Measurements from ENCODE around the gene FNDC11. TPM values are rescaled to one million over a fixed set of nuclear protein-coding genes. Genes with fewer than 3 reads are reported as not detected.
"Not testable (repeated sequence)": the region's sequence is repeated elsewhere in the genome, so short reads cannot be mapped to it uniquely, and the experiment has no call there.

Gene FNDC11
- polyA plus RNA-seq, 2 of the 4 experiments (the other 2 are of a cell fraction), result 0.14 to 0.18 TPM

GRCh38 chr20:63558804-63559484, 5.0 kb downstream of the FNDC11 start:
- 96% methylated on average over 11 of the region's 14 CpGs for WGBS (ENCODE audit: missing lambda C conversion rate)
- FAIRE-seq (no peak), ATAC-seq (no peak), DNase-seq (ENCODE audit: low read depth in 1 of 2, low spot score in 1 of 2) (no peak)
- no peaks in the 10 kb centered on the region for H3K9me3 ChIP-seq
- no peak overlapping the region for H3K27ac ChIP-seq
- no peak overlapping the region for H3K4me3 ChIP-seq
- POLR2A ChIA-PET, result no interaction called here
- 0 out of 3 replicates have a peak, but pooled peaks cover 3% of the 10 kb centered on the region for H3K4me1 ChIP-seq
- no peak for TF ChIP-seq MYC (IDR thresholded peaks at IDR 0.05; ENCODE audit: borderline replicate concordance, low read length)
- TF ChIP-seq TP53 (CRISPR knock-in tag; IDR thresholded peaks at IDR 0.05), result no peak
- TF ChIP-seq SMC3 (IDR thresholded peaks at IDR 0.05), result no peak
- no peak for TF ChIP-seq CEBPB (IDR thresholded peaks at IDR 0.05)
- no peak for TF ChIP-seq RARB (CRISPR knock-in tag; IDR thresholded peaks at IDR 0.05)
- TF ChIP-seq EHF (CRISPR knock-in tag; IDR thresholded peaks at IDR 0.05), result no peak
- no peak for TF ChIP-seq HOXB5 (CRISPR knock-in tag; IDR thresholded peaks at IDR 0.05)
- TF ChIP-seq KDM1A (IDR thresholded peaks at IDR 0.05; ENCODE audit: low read depth), result no peak
- no peak for TF ChIP-seq BHLHE40 (IDR thresholded peaks at IDR 0.05; ENCODE audit: low read depth, low read length)
- no peak for TF ChIP-seq NFE2L2 (conservative IDR thresholded peaks at IDR 0.05; ENCODE audit: low read length)
- TF ChIP-seq TFCP2L1 (CRISPR knock-in tag; IDR thresholded peaks at IDR 0.05), result no peak
- no peak overlapping the region for H3K4me2 ChIP-seq
- CTCF ChIA-PET, result no interaction called here

GRCh38 chr20:63559485-63560332, 5.8 kb downstream of the FNDC11 start:
- H3K9me3 ChIP-seq; FAIRE-seq; H3K27ac ChIP-seq; ATAC-seq; H3K4me1 ChIP-seq; H3K4me3 ChIP-seq; H3K4me2 ChIP-seq; POLR2A ChIA-PET; DNase-seq (ENCODE audit: low read depth in 1 of 2, low spot score in 1 of 2): not testable (repeated sequence)
- 96% methylated on average over 10 of the region's 31 CpGs for WGBS (ENCODE audit: missing lambda C conversion rate)
- CTCF ChIA-PET, result interaction anchor here (1.3 to 7.6 kb wide), 2 partner anchors 21 to 414 kb away, joined by 4 to 49 read pairs; partner anchors contain the start of gene PTK6

GRCh38 chr20:63560333-63560805, 6.4 kb downstream of the FNDC11 start:
- FAIRE-seq, result no peak
- no peak for DNase-seq (ENCODE audit: low read depth in 1 of 2, low spot score in 1 of 2)
- POLR2A ChIA-PET, result no interaction called here
- Histone ChIP-seq H3K9me3 (no peaks in the 10 kb centered on the region), H3K4me2 (no peak overlapping the region), H3K4me1 (no peaks in the 10 kb centered on the region), H3K4me3 (no peak overlapping the region), H3K27ac (no peak overlapping the region)
- CTCF ChIA-PET, result interaction anchor here (1.3 to 7.6 kb wide), 2 partner anchors 22 to 413 kb away, joined by 4 to 49 read pairs; partner anchors contain the start of gene PTK6
- no peak for ATAC-seq
- WGBS (ENCODE audit: missing lambda C conversion rate), result 91% methylated on average over 9 of the region's 16 CpGs
- no peak for TF ChIP-seq RCOR1 (IDR thresholded peaks at IDR 0.05; ENCODE audit: low read depth, low read length)
- peak; percentile 75 for TF ChIP-seq ZFP36 (IDR thresholded peaks at IDR 0.05; ENCODE audit: borderline replicate concordance, partially characterized antibody)

- no peak overlapping the region for H3K4me2 ChIP-seq
- CTCF ChIA-PET, result interaction anchor here (1.3 to 7.6 kb wide), 3 partner anchors 23 to 413 kb away, joined by 4 to 49 read pairs (median 7); partner anchors contain the start of gene PTK6
- 96% methylated on average over 14 of the region's 26 CpGs for WGBS (ENCODE audit: missing lambda C conversion rate)
- POLR2A ChIA-PET, result no interaction called here
- DNase-seq (ENCODE audit: low read depth in 1 of 2, low spot score in 1 of 2) (no peak), FAIRE-seq (no peak), ATAC-seq (no peak)
- no peak for TF ChIP-seq POLR2A (IDR thresholded peaks at IDR 0.05; ENCODE audit: low read length)
- no peak for TF ChIP-seq HEYL (CRISPR knock-in tag; IDR thresholded peaks at IDR 0.05)
- TF ChIP-seq KDM1A (IDR thresholded peaks at IDR 0.05; ENCODE audit: low read depth), result no peak
- TF ChIP-seq POLR2AphosphoS2 (conservative IDR thresholded peaks at IDR 0.05; ENCODE audit: low read length), result no peak
- TF ChIP-seq JUN (IDR thresholded peaks at IDR 0.05), result no peak
- TF ChIP-seq HOXA7 (CRISPR knock-in tag; IDR thresholded peaks at IDR 0.05), result no peak
- TF ChIP-seq TP53 (CRISPR knock-in tag; IDR thresholded peaks at IDR 0.05), result no peak
- no peak for TF ChIP-seq RNF2 (IDR thresholded peaks at IDR 0.05; ENCODE audit: borderline replicate concordance, low read depth)
- no peaks in the 10 kb centered on the region for H3K4me1 ChIP-seq
- no peak overlapping the region for H3K4me3 ChIP-seq
- H3K9me3 ChIP-seq, result no peaks in the 10 kb centered on the region
- no peak overlapping the region for H3K27ac ChIP-seq
Observed at GRCh38 chr20:63560856-63561609, 7.1 kb downstream of the FNDC11 start.
